ENCODE results near the gene OBSCN. TPM values are rescaled to one million over a fixed set of nuclear protein-coding genes. Genes with fewer than 3 reads are reported as not detected.

Gene OBSCN
- total RNA-seq, 2 experiments from 2014 or later, result 29.5 to 45.2 TPM

DNA sequence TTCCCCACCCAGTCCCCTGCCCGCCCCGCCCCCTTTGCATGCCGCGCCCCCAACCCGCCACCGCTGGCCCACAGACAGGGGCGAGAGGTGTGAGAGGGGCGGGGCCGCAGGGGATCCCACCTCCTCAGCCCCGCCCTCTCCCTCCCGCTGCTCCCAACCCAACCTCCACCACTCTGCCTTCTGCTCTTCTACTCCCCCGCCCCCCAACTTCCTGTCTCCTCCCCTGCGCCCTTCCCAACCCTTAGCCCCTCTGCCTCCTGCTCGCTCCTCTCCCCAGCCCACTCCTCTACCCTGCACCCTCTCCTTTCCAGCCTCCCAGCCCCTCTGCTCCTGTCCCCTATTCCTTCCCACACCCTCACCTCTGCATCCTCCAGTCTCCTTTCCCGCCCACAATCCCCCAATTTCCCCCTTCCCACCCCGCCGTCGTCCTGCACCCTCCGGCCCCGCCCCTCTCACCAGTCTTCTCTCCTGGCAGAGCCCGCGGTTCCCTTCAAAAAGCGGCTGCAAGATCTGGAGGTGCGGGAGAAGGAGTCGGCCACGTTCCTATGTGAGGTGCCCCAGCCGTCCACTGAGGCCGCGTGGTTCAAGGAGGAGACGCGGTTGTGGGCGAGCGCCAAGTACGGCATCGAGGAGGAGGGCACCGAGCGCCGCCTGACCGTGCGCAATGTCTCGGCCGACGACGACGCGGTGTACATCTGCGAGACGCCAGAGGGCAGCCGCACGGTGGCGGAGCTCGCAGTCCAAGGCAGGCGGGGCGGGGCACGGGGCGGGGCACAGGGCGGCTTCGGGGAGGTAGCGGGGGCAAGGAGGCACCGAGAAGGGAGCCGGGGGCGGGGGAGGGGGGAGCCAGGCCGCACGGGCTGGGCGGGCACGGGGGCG is 5.4 kb downstream of the OBSCN start:
- intact Hi-C loops (cut with micrococcal nuclease; ENCODE audit: unreplicated experiment), result loop anchor here (2.0 to 5.0 kb wide), 3 partner anchors 46 to 304 kb away; a partner anchor contains a TSS
- H3K27ac ChIP-seq (ENCODE audit: low read depth, low read length, poor library complexity, severe bottlenecking), result peak overlapping the region; percentile 52

DNA sequence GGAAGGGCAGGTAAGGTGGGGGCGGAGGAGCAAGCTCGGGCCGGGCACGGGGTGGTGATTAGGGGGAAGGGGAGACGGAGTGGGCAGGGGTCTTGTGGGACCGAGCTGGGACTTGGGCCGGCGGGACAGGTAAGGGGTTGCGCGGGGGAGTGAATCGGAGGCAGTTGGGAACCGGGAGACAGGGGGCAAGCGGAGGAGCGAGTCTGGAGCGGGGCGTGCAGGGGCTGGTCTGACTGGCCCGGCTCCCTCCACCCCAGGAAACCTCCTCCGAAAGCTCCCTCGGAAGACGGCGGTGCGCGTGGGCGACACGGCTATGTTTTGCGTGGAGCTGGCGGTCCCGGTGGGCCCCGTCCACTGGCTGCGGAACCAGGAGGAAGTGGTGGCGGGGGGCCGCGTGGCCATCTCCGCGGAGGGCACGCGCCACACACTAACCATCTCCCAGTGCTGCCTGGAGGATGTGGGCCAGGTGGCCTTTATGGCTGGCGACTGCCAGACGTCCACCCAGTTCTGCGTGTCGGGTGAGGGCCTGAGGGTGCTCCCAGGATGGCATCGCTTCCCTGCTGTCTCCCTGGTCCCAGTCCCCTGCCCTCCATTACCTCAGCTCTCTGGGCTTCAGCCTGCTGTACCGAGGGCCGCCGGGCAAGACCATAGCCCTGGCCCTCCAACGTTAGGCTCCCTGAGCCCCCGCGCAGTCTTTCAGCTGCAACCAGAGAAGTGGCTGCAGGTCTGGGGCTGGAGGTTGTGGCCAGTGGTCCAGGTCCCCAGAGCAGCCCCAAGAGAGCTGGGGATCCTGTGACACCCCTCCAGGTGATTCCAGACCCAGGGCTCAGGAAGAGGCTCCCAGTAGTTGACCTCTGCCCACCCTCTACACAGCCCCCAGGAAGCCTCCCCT is 6.3 kb downstream of the OBSCN start:
- no peaks in the 10 kb centered on the region for H4K20me1 ChIP-seq (ENCODE audit: insufficient read depth, low read length)
- peak overlapping the region; percentile 56 for H3K4me2 ChIP-seq (ENCODE audit: low read length)
- peaks cover 4% of the 10 kb centered on the region for H3K4me1 ChIP-seq (ENCODE audit: insufficient read depth, low read length, poor library complexity, severe bottlenecking)
- H3K9me2 ChIP-seq (ENCODE audit: insufficient read depth, low read length), result no peaks in the 10 kb centered on the region
- ChIA-PET POLR2A (interaction anchor here (0.6 to 0.7 kb wide), 2 partner anchors 9 to 1418 kb away, joined by 3 to 4 read pairs; no protein-coding TSS in a partner anchor), CTCF (ENCODE audit: unreplicated experiment) (no interaction called here)
- no peaks in the 10 kb centered on the region for H3K9me3 ChIP-seq (ENCODE audit: low read length)
- BruUV-seq (replicated peaks), result no TSS peak
- peaks cover 12% of the 10 kb centered on the region; the same call in 1 of the 2 replicates for H3K36me3 ChIP-seq (ENCODE audit: insufficient read depth, low read length)
- intact Hi-C loops (cut with micrococcal nuclease; ENCODE audit: unreplicated experiment), result loop anchor here (2.0 to 5.0 kb wide), 3 partner anchors 47 to 303 kb away; a partner anchor contains a TSS
- DNase-seq (ENCODE audit: low spot score), result no peak
- TF ChIP-seq, protein P1, sequence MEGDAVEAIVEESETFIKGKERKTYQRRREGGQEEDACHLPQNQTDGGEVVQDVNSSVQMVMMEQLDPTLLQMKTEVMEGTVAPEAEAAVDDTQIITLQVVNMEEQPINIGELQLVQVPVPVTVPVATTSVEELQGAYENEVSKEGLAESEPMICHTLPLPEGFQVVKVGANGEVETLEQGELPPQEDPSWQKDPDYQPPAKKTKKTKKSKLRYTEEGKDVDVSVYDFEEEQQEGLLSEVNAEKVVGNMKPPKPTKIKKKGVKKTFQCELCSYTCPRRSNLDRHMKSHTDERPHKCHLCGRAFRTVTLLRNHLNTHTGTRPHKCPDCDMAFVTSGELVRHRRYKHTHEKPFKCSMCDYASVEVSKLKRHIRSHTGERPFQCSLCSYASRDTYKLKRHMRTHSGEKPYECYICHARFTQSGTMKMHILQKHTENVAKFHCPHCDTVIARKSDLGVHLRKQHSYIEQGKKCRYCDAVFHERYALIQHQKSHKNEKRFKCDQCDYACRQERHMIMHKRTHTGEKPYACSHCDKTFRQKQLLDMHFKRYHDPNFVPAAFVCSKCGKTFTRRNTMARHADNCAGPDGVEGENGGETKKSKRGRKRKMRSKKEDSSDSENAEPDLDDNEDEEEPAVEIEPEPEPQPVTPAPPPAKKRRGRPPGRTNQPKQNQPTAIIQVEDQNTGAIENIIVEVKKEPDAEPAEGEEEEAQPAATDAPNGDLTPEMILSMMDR (conservative IDR thresholded peaks at IDR 0.05; ENCODE audit: low read length), result no peak
- no peak for TF ChIP-seq EZH2phosphoT487 (IDR thresholded peaks at IDR 0.05; ENCODE audit: borderline replicate concordance, low read depth, low read length)
- no peaks in the 10 kb centered on the region for H3K79me2 ChIP-seq (ENCODE audit: insufficient read depth, low read depth, low read length)
- H2AFZ ChIP-seq (ENCODE audit: low read length), result no peak overlapping the region
- peak overlapping the region; percentile 59 for H3K4me3 ChIP-seq (ENCODE audit: low read depth, low read length, poor library complexity, severe bottlenecking)
- no peak overlapping the region for H3K27ac ChIP-seq (ENCODE audit: low read depth, low read length, poor library complexity, severe bottlenecking)

More for the DNA sequence above, 5.4 kb downstream of the OBSCN start:
- peak overlapping the region; percentile 72 for H3K4me2 ChIP-seq (ENCODE audit: low read length)
- peaks cover 4% of the 10 kb centered on the region for H3K4me1 ChIP-seq (ENCODE audit: insufficient read depth, low read length, poor library complexity, severe bottlenecking)
- H3K9me2 ChIP-seq (ENCODE audit: insufficient read depth, low read length), result no peaks in the 10 kb centered on the region
- H4K20me1 ChIP-seq (ENCODE audit: insufficient read depth, low read length), result no peaks in the 10 kb centered on the region
- peak overlapping the region; percentile 63; the same call in 1 of the 2 replicates for H2AFZ ChIP-seq (ENCODE audit: low read length)
- CTCF ChIA-PET (ENCODE audit: unreplicated experiment), result interaction anchor here (0.6 kb wide), 1 partner anchor 71 kb away, joined by 5 read pairs; no protein-coding TSS in a partner anchor
- H3K36me3 ChIP-seq (ENCODE audit: insufficient read depth, low read length), result peaks cover 6% of the 10 kb centered on the region; the same call in 1 of the 2 replicates
- no peaks in the 10 kb centered on the region for H3K79me2 ChIP-seq (ENCODE audit: insufficient read depth, low read depth, low read length)
- peak overlapping the region; percentile 65 for H3K4me3 ChIP-seq (ENCODE audit: low read depth, low read length, poor library complexity, severe bottlenecking)
- peak; percentile 91 for DNase-seq (ENCODE audit: low spot score)
- POLR2A ChIA-PET, result interaction anchor here (0.5 to 0.7 kb wide), 2 partner anchors 10 to 469 kb away, joined by 3 read pairs; no protein-coding TSS in a partner anchor
- no peak for TF ChIP-seq EZH2phosphoT487 (IDR thresholded peaks at IDR 0.05; ENCODE audit: borderline replicate concordance, low read depth, low read length)
- TF ChIP-seq, protein P1 (conservative IDR thresholded peaks at IDR 0.05; ENCODE audit: low read length), result peak; percentile 66
- H3K9me3 ChIP-seq (ENCODE audit: low read length), result no peaks in the 10 kb centered on the region
- TSS peak; percentile 95 for BruUV-seq (replicated peaks)

All from OCI-LY7 (cell line).